AG10803 (cell line): ENCODE measurements around the gene GUCY1A2.

Experiments used
- DNase-seq: peaks from one replicate; pipeline ENCODE4 v3.0.0; 2010; ENCODE audit warnings: low read depth
- H3K4me3 ChIP-seq: 2 replicates; pipeline ENCODE4 v1.5.1; 2011; ENCODE audit warnings: mild to moderate bottlenecking, low read length, control low read depth
- CTCF ChIP-seq: conservative IDR thresholded peaks from 2 replicates; pipeline ENCODE4 v1.5.1; 2011; ENCODE audit warnings: mild to moderate bottlenecking, low read length, control low read depth, inconsistent platforms

The GUCY1A2 gene

GRCh38 chr11:106961048-106961447 lies 57.2 kb downstream of the GUCY1A2 start:
- no peak for TF ChIP-seq CTCF
- no peak overlapping the region for H3K4me3 ChIP-seq
- peak; percentile 25 for DNase-seq

- peak; percentile 76 for DNase-seq
- TF ChIP-seq CTCF = no peak
- no peak overlapping the region for H3K4me3 ChIP-seq
Observed at GRCh38 chr11:106959800-106960199, 58.5 kb downstream of the GUCY1A2 start.

GRCh38 chr11:106959386-106959785 lies 58.9 kb downstream of the GUCY1A2 start:
- no peak for DNase-seq
- no peak for TF ChIP-seq CTCF
- no peak overlapping the region for H3K4me3 ChIP-seq

- no peak overlapping the region for H3K4me3 ChIP-seq
- no peak for TF ChIP-seq CTCF
- peak; percentile 27 for DNase-seq
Observed at GRCh38 chr11:106958517-106959248, 59.6 kb downstream of the GUCY1A2 start.

- no peak overlapping the region for H3K4me3 ChIP-seq
- no peak for DNase-seq
- no peak for TF ChIP-seq CTCF
Observed at GRCh38 chr11:106957030-106957482, 61.2 kb downstream of the GUCY1A2 start.

- TF ChIP-seq CTCF = no peak
- no peak overlapping the region for H3K4me3 ChIP-seq
- DNase-seq = no peak
Observed at GRCh38 chr11:106950067-106950491, 68.2 kb downstream of the GUCY1A2 start.

GRCh38 chr11:106943089-106943488 lies 75.2 kb downstream of the GUCY1A2 start:
- DNase-seq = no peak
- TF ChIP-seq CTCF = no peak
- H3K4me3 ChIP-seq = no peak overlapping the region
